ENCODE results near the gene MRPL55. TPM values are rescaled to one million over a fixed set of nuclear protein-coding genes. Genes with fewer than 3 reads are reported as not detected.

Gene MRPL55
- polyA plus RNA-seq, 3 donors = 99.8 to 277 (median 104) TPM

DNA sequence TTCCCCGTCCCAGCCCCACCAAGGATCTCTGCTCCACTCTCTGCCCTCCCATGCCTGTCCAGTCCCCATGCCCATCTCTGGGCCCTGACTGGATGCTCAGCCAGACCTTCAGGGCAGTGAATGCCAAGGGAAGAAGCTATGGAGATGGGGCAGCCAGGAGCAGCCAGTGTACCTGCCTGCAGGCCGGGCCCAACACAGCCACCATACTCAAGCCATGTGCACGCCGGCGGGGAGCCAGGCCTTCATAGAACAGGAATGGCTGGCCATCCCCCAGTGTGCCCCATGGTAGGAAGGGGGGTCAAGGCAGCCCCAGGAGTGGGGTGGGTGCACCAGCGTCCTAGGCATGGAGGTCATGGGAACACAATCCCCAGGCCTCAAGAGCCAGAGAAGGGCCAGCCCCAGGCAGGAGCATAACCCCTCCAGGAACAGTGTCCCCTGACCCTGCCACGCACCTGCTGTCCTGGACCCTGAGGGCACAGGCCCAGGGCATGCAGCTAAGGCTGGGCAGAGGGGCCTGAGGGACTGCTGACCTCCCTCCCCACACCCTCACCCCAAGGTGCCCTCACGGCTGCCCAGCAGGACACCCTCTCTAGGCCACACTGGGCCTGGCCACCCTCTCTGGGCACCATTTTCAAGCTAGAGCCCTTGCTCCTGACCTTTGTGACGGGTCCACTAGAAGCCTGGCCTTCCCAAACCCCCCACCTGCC is 46.9 kb downstream of the MRPL55 start:
- Histone ChIP-seq H3K9me3 (replicated peaks in 1 of 2; ENCODE audit: control insufficient read depth in 1 of 2, insufficient read depth in 1 of 2, low read length in 2 of 2) (peaks cover 8 to 14% of the 10 kb centered on the region in 2 donors), H3K4me2 (replicated peaks; ENCODE audit: extremely low read depth, low read length, poor library complexity, severe bottlenecking) (no peak overlapping the region), H3K9ac (ENCODE audit: insufficient read depth, low read length, poor library complexity, severe bottlenecking) (no peak overlapping the region), H3K79me2 (ENCODE audit: insufficient read depth, low read length) (no peaks in the 10 kb centered on the region), H3K27ac (ENCODE audit: low read depth in 1 of 2, low read length in 2 of 2) (no peak overlapping the region), H3K27me3 (ENCODE audit: control insufficient read depth in 2 of 2, insufficient read depth in 2 of 2, low read length in 2 of 2) (peaks cover 28 to 61% of the 10 kb centered on the region in 2 donors), H2AFZ (ENCODE audit: insufficient read depth, low read depth, low read length, poor library complexity, severe bottlenecking) (no peak overlapping the region), H3K4me3 (replicated peaks in 1 of 3; ENCODE audit: low read depth in 2 of 3, low read length in 3 of 3) (no peak overlapping the region), H3K4me1 (ENCODE audit: control insufficient read depth in 1 of 2, insufficient read depth in 2 of 2, low read length in 2 of 2) (peaks cover 17 to 22% of the 10 kb centered on the region in 2 donors), H4K20me1 (ENCODE audit: insufficient read depth, low read length) (no peaks in the 10 kb centered on the region), H3K36me3 (replicated peaks in 1 of 2; ENCODE audit: control insufficient read depth in 1 of 2, insufficient read depth in 2 of 2, low read length in 2 of 2) (no peaks in the 10 kb centered on the region)
- Mint-ChIP-seq H3K36me3 (peaks cover 3% of the 10 kb centered on the region in 2 donors), H3K9me3 (peaks cover 0 to 28% (median 17%) of the 10 kb centered on the region in 7 donors), H3K4me1 (peaks cover 11% of the 10 kb centered on the region), H3K4me3 (no peak overlapping the region), H3K27me3 (ENCODE audit: low read depth in 3 of 3) (peaks cover 51 to 69% (median 63%) of the 10 kb centered on the region in 3 donors), H3K27ac (no peak overlapping the region)
- intact Hi-C loops (cut with micrococcal nuclease) = no loop called here
- no peak for TF ChIP-seq CTCF (IDR thresholded peaks at IDR 0.05)
- 95% methylated on average over 6 of the region's 9 CpGs for WGBS (ENCODE audit: insufficient coverage)
- no peak for DNase-seq

DNA sequence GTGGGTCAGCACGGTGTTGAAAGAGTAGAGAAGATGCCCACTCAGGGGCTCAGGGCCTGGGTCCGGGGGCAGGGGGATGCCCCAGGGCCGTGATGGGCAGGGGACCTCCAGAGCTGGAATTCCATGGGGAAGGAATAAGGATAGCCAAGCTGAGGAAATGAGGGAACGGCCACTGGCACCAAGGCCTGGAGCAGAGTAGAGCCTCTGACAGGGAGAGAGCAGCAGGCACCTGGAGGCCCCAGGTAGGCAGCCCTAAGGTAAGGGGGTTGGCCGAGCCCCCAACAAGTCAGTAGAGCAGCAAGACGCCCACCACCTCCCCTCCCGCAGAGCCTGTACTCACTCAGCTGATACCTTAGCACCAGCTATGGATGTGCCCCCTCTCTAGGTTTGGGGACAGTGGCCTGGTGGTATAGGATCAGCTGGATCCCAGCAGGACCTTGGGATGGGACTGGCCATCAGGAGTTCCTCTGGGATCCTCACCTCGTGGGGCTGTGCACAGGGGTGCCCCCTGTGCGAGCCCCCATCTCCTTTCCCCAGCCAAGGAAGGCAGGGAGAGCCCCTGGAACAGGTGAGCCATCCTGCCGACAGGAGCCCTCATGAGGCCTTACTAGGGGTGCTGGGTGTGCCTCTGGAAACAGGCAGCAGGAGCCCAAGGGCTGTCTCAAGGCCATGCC is 47.6 kb downstream of the MRPL55 start:
- DNase-seq = no peak
- H3K27me3 ChIP-seq (ENCODE audit: control insufficient read depth in 2 of 2, insufficient read depth in 2 of 2, low read length in 2 of 2) = peaks cover 32 to 61% of the 10 kb centered on the region in 2 donors
- intact Hi-C loops (cut with micrococcal nuclease) = no loop called here
- no peak overlapping the region for H3K4me2 ChIP-seq (replicated peaks; ENCODE audit: extremely low read depth, low read length, poor library complexity, severe bottlenecking)
- no peaks in the 10 kb centered on the region for H3K79me2 ChIP-seq (ENCODE audit: insufficient read depth, low read length)
- no peak overlapping the region for H3K27ac ChIP-seq (ENCODE audit: low read depth in 1 of 2, low read length in 2 of 2)
- peak overlapping the region in 1 of 2 donors; percentile 74 for H3K4me3 Mint-ChIP-seq
- H3K9ac ChIP-seq (ENCODE audit: insufficient read depth, low read length, poor library complexity, severe bottlenecking) = no peak overlapping the region
- peaks cover 49 to 69% (median 62%) of the 10 kb centered on the region in 3 donors for H3K27me3 Mint-ChIP-seq (ENCODE audit: low read depth in 3 of 3)
- no peaks in the 10 kb centered on the region for H4K20me1 ChIP-seq (ENCODE audit: insufficient read depth, low read length)
- H3K27ac Mint-ChIP-seq = no peak overlapping the region
- peaks cover 0 to 28% (median 17%) of the 10 kb centered on the region in 7 donors for H3K9me3 Mint-ChIP-seq
- H3K9me3 ChIP-seq (replicated peaks in 1 of 2; ENCODE audit: control insufficient read depth in 1 of 2, insufficient read depth in 1 of 2, low read length in 2 of 2) = peaks cover 8 to 14% of the 10 kb centered on the region in 2 donors
- peaks cover 11% of the 10 kb centered on the region for H3K4me1 Mint-ChIP-seq
- no peaks in the 10 kb centered on the region for H3K36me3 ChIP-seq (replicated peaks in 1 of 2; ENCODE audit: control insufficient read depth in 1 of 2, insufficient read depth in 2 of 2, low read length in 2 of 2)
- no peak overlapping the region for H3K4me3 ChIP-seq (replicated peaks in 1 of 3; ENCODE audit: low read depth in 2 of 3, low read length in 3 of 3)
- H2AFZ ChIP-seq (ENCODE audit: insufficient read depth, low read depth, low read length, poor library complexity, severe bottlenecking) = no peak overlapping the region
- peaks cover 3% of the 10 kb centered on the region in 2 donors for H3K36me3 Mint-ChIP-seq
- 69% methylated on average over 7 of the region's 10 CpGs for WGBS (ENCODE audit: insufficient coverage)
- no peak for TF ChIP-seq CTCF (IDR thresholded peaks at IDR 0.05)
- H3K4me1 ChIP-seq (ENCODE audit: control insufficient read depth in 1 of 2, insufficient read depth in 2 of 2, low read length in 2 of 2) = peaks cover 17 to 22% of the 10 kb centered on the region in 2 donors

Measured in CD14-positive monocyte (primary cell).